Suppressor macrophage (primary cell): ENCODE data around the gene DHRS2.
"Not testable (repeated sequence)": the region's sequence is repeated elsewhere in the genome, so short reads cannot be mapped to it uniquely, and the experiment has no call there.

Experiments used
- DNase-seq, 4 experiments: peaks; one replicate each; pipeline ENCODE4 v3.0.0-alpha.2; 2020 to 2022

DHRS2 gene

GRCh38 chr14:23650506-23650905 is 14.3 kb downstream of the DHRS2 start:
- no peak for DNase-seq

- no peak for DNase-seq
These were observed 16.9 kb downstream of the DHRS2 start for GRCh38 chr14:23653051-23653450.

- DNase-seq, result no peak
These were observed 18.1 kb downstream of the DHRS2 start for GRCh38 chr14:23654231-23654630.

GRCh38 chr14:23657959-23658470 is 21.9 kb downstream of the DHRS2 start:
- DNase-seq, result no peak

- DNase-seq, result no peak
These were observed 24.4 kb downstream of the DHRS2 start for GRCh38 chr14:23660290-23661226.

- DNase-seq, result no peak
These were observed 25.4 kb downstream of the DHRS2 start for GRCh38 chr14:23661542-23661941.

- DNase-seq, result no peak
These were observed 27.0 kb downstream of the DHRS2 start for GRCh38 chr14:23663127-23663526.

GRCh38 chr14:23663711-23664110 is 27.5 kb downstream of the DHRS2 start:
- no peak for DNase-seq

- DNase-seq, result no peak
These were observed 28.2 kb downstream of the DHRS2 start for GRCh38 chr14:23664207-23664885.

GRCh38 chr14:23665302-23666016 is 29.3 kb downstream of the DHRS2 start:
- DNase-seq, result no peak

GRCh38 chr14:23667134-23667533 is 31.0 kb downstream of the DHRS2 start:
- DNase-seq, result no peak

- DNase-seq, result no peak
These were observed 33.3 kb downstream of the DHRS2 start for GRCh38 chr14:23669441-23669840.

GRCh38 chr14:23670481-23670880 is 34.3 kb downstream of the DHRS2 start:
- no peak for DNase-seq

GRCh38 chr14:23672200-23672599 is 36.0 kb downstream of the DHRS2 start:
- DNase-seq, result no peak

- no peak for DNase-seq
These were observed 39.2 kb downstream of the DHRS2 start for GRCh38 chr14:23675337-23675736.

GRCh38 chr14:23675906-23676305 is 39.7 kb downstream of the DHRS2 start:
- no peak for DNase-seq

GRCh38 chr14:23681337-23681736 is 45.2 kb downstream of the DHRS2 start:
- no peak for DNase-seq

- DNase-seq, result not testable (repeated sequence)
These were observed 53.7 kb downstream of the DHRS2 start for GRCh38 chr14:23689709-23690514.

GRCh38 chr14:23692416-23692815 is 56.3 kb downstream of the DHRS2 start:
- no peak for DNase-seq

- DNase-seq, result no peak
These were observed 57.1 kb downstream of the DHRS2 start for GRCh38 chr14:23693252-23693775.

GRCh38 chr14:23694085-23694948 is 58.2 kb downstream of the DHRS2 start:
- DNase-seq, result peak; percentile 24 to 62 (median 54)
